ENCODE data around the gene KDM4D. TPM values are rescaled to one million over a fixed set of nuclear protein-coding genes. Genes with fewer than 3 reads are reported as not detected.

Gene KDM4D
- total and polyA plus RNA-seq, 9 of the 15 experiments (the other 6 are each of a cell fraction or from before 2014, with no cell fraction given): 0.34 to 1.1 (median 0.50) TPM

GRCh38 chr11:94973099-94973968 lies at the start of gene KDM4D, which contains the start of gene CWC15 (continued):
- TF ChIP-seq ZNF12 (CRISPR knock-in tag; IDR thresholded peaks at IDR 0.05): 0 out of 2 replicates have a peak, but pooled peaks have one; percentile 34
- TF ChIP-seq ZNF407 (IDR thresholded peaks at IDR 0.05; ENCODE audit: low read depth): no peak
- 0 out of 4 replicates have a peak, but pooled peaks of 1 of the 2 experiments have one; percentile 40 for TF ChIP-seq UBTF (IDR thresholded peaks at IDR 0.05; ENCODE audit: borderline replicate concordance in 1 of 2, low read depth in 2 of 2, low read length in 2 of 2)
- no peak for TF ChIP-seq FOXJ3 (CRISPR knock-in tag; IDR thresholded peaks at IDR 0.05)
- TF ChIP-seq ZBTB17 (CRISPR knock-in tag; IDR thresholded peaks at IDR 0.05): 0 out of 2 replicates have a peak, but pooled peaks have one; percentile 46
- TF ChIP-seq EHMT2 (IDR thresholded peaks at IDR 0.05): peak; percentile 81
- no peak for TF ChIP-seq ZNF197 (CRISPR knock-in tag; IDR thresholded peaks at IDR 0.05; ENCODE audit: low read depth)
- TF ChIP-seq SIN3B (IDR thresholded peaks at IDR 0.05; ENCODE audit: low read depth): peak; percentile 94
- TF ChIP-seq SMAD1 (IDR thresholded peaks at IDR 0.05; ENCODE audit: low read depth, low read length, partially characterized antibody): peak; percentile 75
- TF ChIP-seq PBX2 (CRISPR knock-in tag; IDR thresholded peaks at IDR 0.05; ENCODE audit: low read depth): no peak
- no peak for TF ChIP-seq PBX2 (tag; conservative IDR thresholded peaks at IDR 0.05; ENCODE audit: low read depth)
- TF ChIP-seq ZSCAN29 (IDR thresholded peaks at IDR 0.05): no peak
- TF ChIP-seq U2AF2 (optimal IDR thresholded peaks at IDR 0.05; ENCODE audit: low read depth, low read length): no peak

Measured in K562 (cell line).